Measurements from ENCODE around the gene PRICKLE1. TPM values are rescaled to one million over a fixed set of nuclear protein-coding genes. Genes with fewer than 3 reads are reported as not detected.

The PRICKLE1 gene
- polyA plus RNA-seq, 1 donor from 2014 or later: 20.6 TPM

DNA sequence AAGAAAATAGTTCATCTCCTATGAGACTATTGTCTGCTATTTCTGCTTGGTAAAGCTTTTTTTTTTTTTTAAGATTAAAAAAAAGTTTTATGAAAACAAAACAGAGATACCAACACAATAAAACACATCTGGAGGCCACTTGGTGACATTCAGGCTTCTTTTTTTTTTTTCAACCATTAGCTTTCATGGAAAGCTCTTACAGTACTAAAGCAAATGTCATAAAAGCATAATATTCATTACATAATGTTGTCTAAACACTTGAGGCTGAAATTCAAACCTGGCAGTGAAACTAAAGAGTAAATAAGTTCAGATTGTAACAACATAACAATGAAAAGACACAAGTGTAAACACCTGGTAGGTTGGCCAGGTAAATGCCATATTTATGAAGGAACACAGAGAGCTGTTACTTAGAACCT lies 14.7 kb downstream of the PRICKLE1 start:
- TF ChIP-seq EZH2 (IDR thresholded peaks at IDR 0.05; ENCODE audit: borderline replicate concordance, insufficient read depth, low read length, poor library complexity, severe bottlenecking): no peak
- TF ChIP-seq POLR2AphosphoS5 (IDR thresholded peaks at IDR 0.05): no peak
- TF ChIP-seq RAD21 (conservative IDR thresholded peaks at IDR 0.05): no peak
- TF ChIP-seq, protein P1, sequence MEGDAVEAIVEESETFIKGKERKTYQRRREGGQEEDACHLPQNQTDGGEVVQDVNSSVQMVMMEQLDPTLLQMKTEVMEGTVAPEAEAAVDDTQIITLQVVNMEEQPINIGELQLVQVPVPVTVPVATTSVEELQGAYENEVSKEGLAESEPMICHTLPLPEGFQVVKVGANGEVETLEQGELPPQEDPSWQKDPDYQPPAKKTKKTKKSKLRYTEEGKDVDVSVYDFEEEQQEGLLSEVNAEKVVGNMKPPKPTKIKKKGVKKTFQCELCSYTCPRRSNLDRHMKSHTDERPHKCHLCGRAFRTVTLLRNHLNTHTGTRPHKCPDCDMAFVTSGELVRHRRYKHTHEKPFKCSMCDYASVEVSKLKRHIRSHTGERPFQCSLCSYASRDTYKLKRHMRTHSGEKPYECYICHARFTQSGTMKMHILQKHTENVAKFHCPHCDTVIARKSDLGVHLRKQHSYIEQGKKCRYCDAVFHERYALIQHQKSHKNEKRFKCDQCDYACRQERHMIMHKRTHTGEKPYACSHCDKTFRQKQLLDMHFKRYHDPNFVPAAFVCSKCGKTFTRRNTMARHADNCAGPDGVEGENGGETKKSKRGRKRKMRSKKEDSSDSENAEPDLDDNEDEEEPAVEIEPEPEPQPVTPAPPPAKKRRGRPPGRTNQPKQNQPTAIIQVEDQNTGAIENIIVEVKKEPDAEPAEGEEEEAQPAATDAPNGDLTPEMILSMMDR (IDR thresholded peaks at IDR 0.05; ENCODE audit: poor library complexity, severe bottlenecking): no peak
- Histone ChIP-seq H4K20me1 (ENCODE audit: insufficient read depth) (no peaks in the 10 kb centered on the region), H3K9me2 (ENCODE audit: insufficient read depth, low read length) (no peaks in the 10 kb centered on the region), H2AFZ (ENCODE audit: low read depth, low read length) (no peak overlapping the region), H3K27ac (ENCODE audit: low read length) (no peak overlapping the region), H3K27me3 (ENCODE audit: insufficient read depth, low read depth, low read length) (no peaks in the 10 kb centered on the region), H3K79me2 (replicated peaks; ENCODE audit: insufficient read depth, low read length) (peaks cover 35% of the 10 kb centered on the region), H3F3A (ENCODE audit: insufficient read depth, low read length, poor library complexity, severe bottlenecking) (no peaks in the 10 kb centered on the region), H3K9ac (ENCODE audit: low read length) (no peak overlapping the region), H3K4me3 (ENCODE audit: low read length) (no peak overlapping the region), H3K36me3 (ENCODE audit: insufficient read depth, low read length) (no peaks in the 10 kb centered on the region), H3K9me3 (ENCODE audit: low read length) (no peaks in the 10 kb centered on the region), H3K4me2 (ENCODE audit: low read length) (no peak overlapping the region)

DNA sequence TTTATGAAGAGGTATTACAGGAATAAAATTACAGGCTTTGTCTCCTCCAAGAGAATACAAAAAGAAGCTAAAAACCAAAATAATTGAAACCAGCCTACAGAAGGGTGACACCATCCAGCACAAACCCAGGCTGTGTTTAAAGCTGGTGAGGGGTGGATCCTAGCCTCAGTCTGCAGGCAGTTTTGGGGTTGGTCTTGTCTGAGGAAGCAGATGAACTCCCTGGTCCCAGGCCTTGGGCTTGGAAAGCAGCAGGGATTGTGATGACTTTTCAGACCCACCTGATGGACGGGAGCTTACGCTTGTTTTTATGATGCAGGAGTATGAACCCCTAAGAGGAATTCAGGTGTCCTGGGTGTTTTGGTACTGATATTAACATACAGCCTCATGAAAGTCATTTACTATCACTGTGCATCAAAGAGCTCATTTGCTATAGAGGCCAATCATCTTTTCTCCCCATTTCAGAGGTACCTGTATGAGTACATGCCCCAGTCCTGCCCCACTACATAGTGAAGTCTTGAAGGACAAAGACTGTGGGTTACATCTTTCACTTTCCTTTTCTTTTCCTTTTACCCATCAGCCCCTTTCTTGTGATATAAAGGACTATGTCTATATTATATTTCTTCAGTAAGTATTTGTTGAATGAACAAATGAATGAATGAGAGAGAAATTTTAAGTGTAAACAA lies 18.1 kb downstream of the PRICKLE1 start:
- Histone ChIP-seq H3K9me2 (ENCODE audit: insufficient read depth, low read length) (no peaks in the 10 kb centered on the region), H3K4me3 (ENCODE audit: low read length) (no peak overlapping the region), H3K36me3 (ENCODE audit: insufficient read depth, low read length) (no peaks in the 10 kb centered on the region), H3K4me2 (ENCODE audit: low read length) (no peak overlapping the region), H3K79me2 (replicated peaks; ENCODE audit: insufficient read depth, low read length) (peaks cover 23% of the 10 kb centered on the region), H3K27ac (ENCODE audit: low read length) (no peak overlapping the region), H2AFZ (ENCODE audit: low read depth, low read length) (no peak overlapping the region), H3K9me3 (ENCODE audit: low read length) (no peaks in the 10 kb centered on the region), H3K27me3 (ENCODE audit: insufficient read depth, low read depth, low read length) (no peaks in the 10 kb centered on the region), H4K20me1 (ENCODE audit: insufficient read depth) (no peaks in the 10 kb centered on the region), H3K9ac (ENCODE audit: low read length) (no peak overlapping the region), H3F3A (ENCODE audit: insufficient read depth, low read length, poor library complexity, severe bottlenecking) (no peaks in the 10 kb centered on the region)
- no peak for TF ChIP-seq TAF1 (IDR thresholded peaks at IDR 0.05; ENCODE audit: low read depth)
- TF ChIP-seq, protein P2, sequence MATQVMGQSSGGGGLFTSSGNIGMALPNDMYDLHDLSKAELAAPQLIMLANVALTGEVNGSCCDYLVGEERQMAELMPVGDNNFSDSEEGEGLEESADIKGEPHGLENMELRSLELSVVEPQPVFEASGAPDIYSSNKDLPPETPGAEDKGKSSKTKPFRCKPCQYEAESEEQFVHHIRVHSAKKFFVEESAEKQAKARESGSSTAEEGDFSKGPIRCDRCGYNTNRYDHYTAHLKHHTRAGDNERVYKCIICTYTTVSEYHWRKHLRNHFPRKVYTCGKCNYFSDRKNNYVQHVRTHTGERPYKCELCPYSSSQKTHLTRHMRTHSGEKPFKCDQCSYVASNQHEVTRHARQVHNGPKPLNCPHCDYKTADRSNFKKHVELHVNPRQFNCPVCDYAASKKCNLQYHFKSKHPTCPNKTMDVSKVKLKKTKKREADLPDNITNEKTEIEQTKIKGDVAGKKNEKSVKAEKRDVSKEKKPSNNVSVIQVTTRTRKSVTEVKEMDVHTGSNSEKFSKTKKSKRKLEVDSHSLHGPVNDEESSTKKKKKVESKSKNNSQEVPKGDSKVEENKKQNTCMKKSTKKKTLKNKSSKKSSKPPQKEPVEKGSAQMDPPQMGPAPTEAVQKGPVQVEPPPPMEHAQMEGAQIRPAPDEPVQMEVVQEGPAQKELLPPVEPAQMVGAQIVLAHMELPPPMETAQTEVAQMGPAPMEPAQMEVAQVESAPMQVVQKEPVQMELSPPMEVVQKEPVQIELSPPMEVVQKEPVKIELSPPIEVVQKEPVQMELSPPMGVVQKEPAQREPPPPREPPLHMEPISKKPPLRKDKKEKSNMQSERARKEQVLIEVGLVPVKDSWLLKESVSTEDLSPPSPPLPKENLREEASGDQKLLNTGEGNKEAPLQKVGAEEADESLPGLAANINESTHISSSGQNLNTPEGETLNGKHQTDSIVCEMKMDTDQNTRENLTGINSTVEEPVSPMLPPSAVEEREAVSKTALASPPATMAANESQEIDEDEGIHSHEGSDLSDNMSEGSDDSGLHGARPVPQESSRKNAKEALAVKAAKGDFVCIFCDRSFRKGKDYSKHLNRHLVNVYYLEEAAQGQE (IDR thresholded peaks at IDR 0.05; ENCODE audit: borderline replicate concordance): no peak
- no peak for TF ChIP-seq EZH2 (IDR thresholded peaks at IDR 0.05; ENCODE audit: borderline replicate concordance, insufficient read depth, low read length, poor library complexity, severe bottlenecking)
- TF ChIP-seq MXI1 (conservative IDR thresholded peaks at IDR 0.05; ENCODE audit: poor library complexity, severe bottlenecking): no peak
- TF ChIP-seq EP300 (conservative IDR thresholded peaks at IDR 0.05; ENCODE audit: poor library complexity, severe bottlenecking): no peak
- no peak for TF ChIP-seq POLR2AphosphoS5 (IDR thresholded peaks at IDR 0.05)
- TF ChIP-seq RAD21 (conservative IDR thresholded peaks at IDR 0.05): no peak
- TF ChIP-seq, protein P1 (IDR thresholded peaks at IDR 0.05; ENCODE audit: poor library complexity, severe bottlenecking): no peak
- TF ChIP-seq SMC3 (conservative IDR thresholded peaks at IDR 0.05; ENCODE audit: poor library complexity): no peak
